GM06990 (cell line): ENCODE results near the gene ZNF57.
A peak's percentile ranks its signal among the peaks of the same experiment; 100 is the strongest.

ENCODE experiments used
- DNase-seq: peaks from one replicate; pipeline ENCODE4 v3.0.0-alpha.2; 2011; ENCODE audit not compliant: insufficient read length; ENCODE audit errors: extremely low read depth
- H3K27me3 ChIP-seq: replicated peaks from 2 replicates; pipeline ENCODE4 v1.6.0; 2011; ENCODE audit warnings: low read length; ENCODE audit not compliant: control insufficient read depth, insufficient read depth
- H3K36me3 ChIP-seq: 2 replicates; pipeline ENCODE4 v1.5.1; 2011; ENCODE audit warnings: low read length; ENCODE audit not compliant: control insufficient read depth, insufficient read depth
- H3K4me3 ChIP-seq: replicated peaks from 2 replicates; pipeline ENCODE4 v1.5.1; 2011; ENCODE audit warnings: low read depth, mild to moderate bottlenecking, control low read depth, low read length
- CTCF ChIP-seq: IDR thresholded peaks from 2 replicates; pipeline ENCODE4 v1.5.1; 2011; ENCODE audit warnings: low read length, control low read depth, mild to moderate bottlenecking, inconsistent platforms; ENCODE audit not compliant: insufficient read depth, poor library complexity, severe bottlenecking

ZNF57 gene

DNA sequence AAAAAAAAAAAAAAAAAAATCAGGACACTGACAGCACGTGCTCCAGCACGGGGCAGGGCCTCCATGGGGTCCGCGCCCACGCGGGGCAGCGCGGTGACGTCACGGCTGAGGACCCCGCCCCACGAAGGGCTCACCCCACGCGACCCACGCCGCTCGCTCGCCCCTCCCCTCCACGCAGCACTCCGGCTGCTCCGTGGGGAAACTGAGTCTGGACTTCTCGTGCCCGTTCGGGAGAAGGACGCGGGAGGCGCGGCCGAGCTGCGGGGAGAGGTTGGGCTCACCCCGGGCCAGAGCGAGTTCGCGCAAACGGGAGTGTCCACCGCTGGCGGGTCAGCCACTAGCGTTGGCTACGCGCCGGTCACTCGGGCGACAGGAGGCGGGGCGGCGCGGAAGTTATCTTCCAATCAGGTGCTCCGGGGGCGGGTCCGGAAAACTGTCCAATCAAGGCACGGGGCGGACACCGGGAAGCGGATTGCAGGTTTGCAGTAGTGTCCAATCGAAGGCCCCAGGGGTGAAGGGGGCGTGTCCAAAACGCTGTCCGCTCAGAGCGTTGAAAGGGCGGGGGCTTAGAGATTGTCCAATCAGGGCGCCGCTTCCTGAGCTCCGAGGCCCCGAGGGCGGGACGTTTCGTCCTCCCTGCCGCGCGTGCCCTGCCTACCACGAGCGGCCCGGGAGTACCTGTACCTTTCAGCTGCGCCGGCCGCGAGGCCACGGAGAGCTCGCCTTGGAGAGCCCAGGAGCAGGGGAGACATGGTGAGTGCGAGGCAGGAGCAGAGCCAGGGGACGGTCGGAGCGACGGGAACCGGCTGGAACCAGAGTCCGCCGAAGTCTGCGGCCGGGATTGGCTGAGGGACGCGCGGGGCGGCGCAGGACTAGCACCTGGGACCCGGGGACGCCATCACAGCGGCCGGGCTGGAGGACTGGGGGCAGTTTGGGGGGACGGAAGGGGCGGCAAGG is at the start of gene ZNF57:
Gene ZNF57, plus strand, starts transcription at position 633 of the 957 bp plus-strand sequence. Its CDS starts 118 bp downstream, at position 751.
- TF ChIP-seq CTCF, result no peak
- H3K4me3 ChIP-seq, result peak within 1 kb of the TSS; percentile 88
- DNase-seq, result peak; percentile 96
- H3K27me3 ChIP-seq, result no peaks in the 10 kb centered on the region
- no peaks in the 10 kb centered on the region for H3K36me3 ChIP-seq

- H3K27me3 ChIP-seq, result no peaks in the 10 kb centered on the region
- peaks cover 10% of the 10 kb centered on the region for H3K36me3 ChIP-seq
- no peak overlapping the region for H3K4me3 ChIP-seq
- TF ChIP-seq CTCF, result no peak
- DNase-seq, result no peak
Observed at GRCh38 chr19:2852598-2852997, 48.1 kb upstream of the ZNF57 start.

DNA sequence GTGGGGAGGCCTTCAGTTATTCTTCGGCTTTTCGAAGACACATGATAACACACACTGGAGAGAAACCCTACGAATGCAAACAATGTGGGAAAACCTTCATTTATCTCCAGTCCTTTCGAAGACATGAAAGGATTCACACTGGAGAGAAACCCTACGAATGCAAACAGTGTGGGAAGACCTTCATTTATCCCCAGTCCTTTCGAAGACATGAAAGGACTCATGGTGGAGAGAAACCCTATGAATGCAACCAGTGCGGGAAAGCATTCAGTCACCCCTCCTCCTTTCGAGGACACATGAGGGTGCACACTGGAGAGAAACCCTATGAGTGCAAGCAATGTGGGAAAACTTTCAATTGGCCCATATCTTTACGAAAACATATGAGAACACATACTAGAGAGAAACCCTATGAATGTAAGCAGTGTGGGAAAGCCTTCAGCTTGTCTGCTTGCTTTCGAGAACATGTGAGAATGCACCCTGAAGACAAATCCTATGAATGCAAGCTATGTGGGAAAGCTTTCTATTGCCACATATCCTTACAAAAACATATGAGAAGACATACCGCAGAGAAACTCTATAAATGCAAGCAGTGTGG is 47.6 kb upstream of the ZNF57 start:
- Histone ChIP-seq H3K36me3 (peaks cover 10% of the 10 kb centered on the region), H3K27me3 (no peaks in the 10 kb centered on the region), H3K4me3 (no peak overlapping the region)
- DNase-seq, result no peak
- TF ChIP-seq CTCF, result no peak

GRCh38 chr19:2854849-2855248 is 45.9 kb upstream of the ZNF57 start:
- peaks cover 10% of the 10 kb centered on the region for H3K36me3 ChIP-seq
- no peak overlapping the region for H3K4me3 ChIP-seq
- H3K27me3 ChIP-seq, result no peaks in the 10 kb centered on the region
- TF ChIP-seq CTCF, result no peak
- no peak for DNase-seq

DNA sequence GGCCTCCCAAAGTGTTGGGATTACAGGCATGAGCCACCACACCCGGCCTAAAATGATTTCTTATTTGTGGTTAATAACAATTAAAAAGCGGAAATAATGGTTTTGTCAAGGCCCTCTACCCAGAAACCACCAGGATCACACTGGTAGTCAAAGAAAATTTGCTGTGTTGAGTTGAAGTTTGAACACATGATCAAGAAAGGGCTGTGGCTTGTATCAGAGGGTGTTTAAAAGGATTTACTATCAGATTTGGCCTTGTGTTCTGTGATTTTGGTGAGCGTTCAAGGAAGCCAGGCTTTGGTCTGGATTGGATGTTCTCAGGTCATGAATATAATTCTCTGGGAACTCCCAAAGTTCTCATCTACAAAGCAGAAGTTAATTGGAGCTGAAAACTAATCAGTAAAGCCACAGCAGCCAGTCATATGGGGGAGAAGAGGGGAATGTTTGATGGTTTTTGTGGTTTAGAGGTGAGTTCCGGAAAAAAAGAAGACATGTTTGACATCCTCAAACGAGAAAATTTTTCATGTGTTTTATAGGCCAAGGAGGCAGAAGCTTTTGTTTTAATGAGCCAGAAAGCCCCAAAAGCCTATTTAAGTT is 44.2 kb upstream of the ZNF57 start:
- no peak for DNase-seq

More for the DNA sequence above, 44.2 kb upstream of the ZNF57 start:
- no peak overlapping the region for H3K4me3 ChIP-seq
- H3K36me3 ChIP-seq, result peaks cover 10% of the 10 kb centered on the region
- no peak for TF ChIP-seq CTCF
- H3K27me3 ChIP-seq, result no peaks in the 10 kb centered on the region
